Stimulated activated CD4-positive, alpha-beta T cell treated with anti-CD3 and anti-CD28 coated beads, Interleukin-4, amount 100 ng/mL, for 1 hour (primary cell): Measurements from ENCODE around the gene DNLZ.

ENCODE experiments used
- DNase-seq: peaks from one replicate; pipeline ENCODE4 v3.0.0-alpha.2; 2020

Gene DNLZ

DNA sequence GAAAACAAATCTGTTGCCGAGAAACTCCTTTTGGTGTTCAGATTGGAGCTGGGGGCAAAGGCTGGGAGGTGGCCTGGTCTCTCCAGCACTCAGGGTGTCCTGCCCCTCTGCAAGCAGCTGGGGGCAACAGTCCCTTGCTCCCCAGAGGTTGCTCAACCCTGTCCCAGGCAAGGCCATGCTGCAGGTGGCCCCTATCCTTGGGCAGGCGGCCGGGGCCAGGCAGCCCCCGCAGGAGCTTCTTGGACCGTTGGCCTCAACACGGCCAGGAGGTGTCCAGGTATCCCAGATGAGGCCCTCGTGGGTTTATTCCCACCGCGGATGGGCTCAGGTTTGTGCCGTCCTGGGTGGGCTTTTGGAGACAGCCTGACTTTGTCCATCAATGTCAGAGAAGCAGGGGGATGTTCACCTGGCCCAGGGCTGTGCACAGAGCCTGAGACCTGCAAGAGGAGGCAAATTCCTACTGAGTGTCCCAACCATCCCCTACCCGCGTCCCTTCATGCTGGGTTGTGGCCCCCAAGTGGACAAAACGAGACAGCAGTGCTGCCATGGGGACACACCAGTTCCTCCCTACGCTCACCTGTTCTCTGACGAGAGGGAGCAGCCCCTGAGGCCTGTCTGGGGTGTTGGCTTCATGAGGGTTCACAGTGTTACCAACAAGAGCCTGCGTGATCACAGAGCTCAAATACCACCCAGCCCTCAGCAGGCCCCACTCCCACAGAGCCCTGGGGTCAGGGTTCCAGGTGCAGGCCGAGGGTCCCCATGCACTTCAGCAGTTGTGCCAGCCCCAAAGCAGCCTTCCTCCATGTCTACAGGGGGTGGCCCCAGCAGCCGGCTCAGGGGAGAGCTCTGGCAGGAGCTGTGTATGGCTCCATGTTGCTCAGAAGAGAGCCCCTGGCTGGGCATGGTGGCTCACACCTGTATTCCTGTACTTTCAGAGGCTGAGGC, 50.2 kb downstream of the DNLZ start:
- DNase-seq, result no peak

DNA sequence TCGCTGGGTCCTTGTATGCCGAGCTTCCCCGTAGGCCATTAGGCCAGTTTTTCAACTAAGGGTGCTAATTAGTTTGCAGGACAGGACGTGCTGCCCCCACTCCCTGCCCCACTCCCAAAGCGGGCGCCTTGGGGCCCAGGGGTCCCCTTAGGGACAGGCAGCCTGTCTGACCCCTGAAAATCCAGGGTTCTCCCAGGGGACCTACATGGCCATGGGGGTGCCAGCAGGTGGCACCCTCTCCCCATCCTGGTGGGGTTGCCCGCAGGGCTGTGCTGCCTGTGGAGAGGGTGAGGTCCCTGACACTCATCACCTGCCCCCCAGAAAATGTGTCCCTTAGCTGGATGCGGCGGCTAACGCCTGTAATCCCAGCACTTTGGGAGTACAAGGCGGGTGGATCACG, 51.1 kb downstream of the DNLZ start:
- peak; percentile 51 for DNase-seq

GRCh38 chr9:136312009-136312375, 51.6 kb downstream of the DNLZ start:
- no peak for DNase-seq

- DNase-seq, result no peak
Observed at GRCh38 chr9:136311051-136312008, 52.2 kb downstream of the DNLZ start.

- no peak for DNase-seq
Observed at GRCh38 chr9:136310273-136311030, 53.1 kb downstream of the DNLZ start.

DNA sequence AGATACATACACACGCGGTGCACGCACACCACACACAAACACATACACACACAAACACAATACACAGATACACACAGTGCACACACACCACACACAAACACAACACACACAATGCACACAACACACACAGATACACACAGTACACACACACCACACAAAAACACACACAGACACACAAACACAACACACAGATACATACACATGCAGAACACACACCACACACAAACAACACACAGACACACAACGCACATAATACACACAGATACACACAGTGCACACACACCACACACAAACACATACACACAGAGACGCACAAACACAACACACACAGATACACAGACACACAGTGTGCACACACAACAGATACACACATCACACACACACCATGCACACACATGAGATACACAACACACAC, 53.7 kb downstream of the DNLZ start:
- DNase-seq, result no peak
